HG02884 (cell line): ENCODE data around the gene FAM222B.
"Not testable (repeated sequence)": the region's sequence is repeated elsewhere in the genome, so short reads cannot be mapped to it uniquely, and the experiment has no call there.

Experiments used
- ATAC-seq: cut with Tn5 transposase; IDR thresholded peaks from one replicate; pipeline ENCODE4 v1.9.1; 2021; ENCODE audit warnings: mild to moderate bottlenecking, moderate library complexity; ENCODE audit not compliant: unreplicated experiment

FAM222B gene

DNA sequence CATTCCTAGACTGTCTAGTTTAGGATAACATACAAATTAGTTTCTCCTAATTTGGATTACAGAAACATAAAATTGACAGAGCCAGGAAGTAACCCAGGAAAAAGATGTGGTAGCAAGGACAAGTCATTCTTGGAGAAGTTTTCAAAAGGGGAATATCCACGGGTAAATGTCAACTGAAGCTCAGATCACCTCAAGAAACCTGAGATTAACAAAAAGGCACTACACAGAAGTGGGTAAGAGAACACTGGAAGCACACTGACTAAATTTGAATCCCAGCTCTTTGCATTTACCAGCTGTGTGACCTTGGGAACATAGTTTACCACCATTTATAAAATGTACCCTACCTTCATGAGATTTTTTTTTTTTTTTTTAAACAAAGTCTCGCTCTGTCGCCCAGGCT is 59.4 kb downstream of the FAM222B start:
- ATAC-seq: no peak

DNA sequence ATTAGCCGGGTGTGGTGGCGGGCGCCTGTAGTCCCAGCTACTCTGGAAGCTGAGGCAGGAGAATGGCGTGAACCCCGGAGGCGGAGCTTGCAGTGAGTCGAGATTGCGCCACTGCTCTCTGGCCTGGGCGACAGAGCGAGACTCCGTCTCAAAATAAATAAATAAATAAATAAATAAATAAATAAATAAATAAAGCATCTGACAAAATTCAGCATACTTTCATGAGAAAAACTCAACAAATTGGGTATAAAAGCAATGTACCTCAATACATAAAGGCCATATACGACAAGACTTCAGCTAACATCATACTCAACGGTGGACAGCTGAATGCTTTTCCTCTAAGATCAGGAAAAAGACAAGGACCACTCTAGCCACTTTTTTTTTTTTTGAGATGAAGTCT is 63.0 kb downstream of the FAM222B start:
- not testable (repeated sequence) for ATAC-seq

DNA sequence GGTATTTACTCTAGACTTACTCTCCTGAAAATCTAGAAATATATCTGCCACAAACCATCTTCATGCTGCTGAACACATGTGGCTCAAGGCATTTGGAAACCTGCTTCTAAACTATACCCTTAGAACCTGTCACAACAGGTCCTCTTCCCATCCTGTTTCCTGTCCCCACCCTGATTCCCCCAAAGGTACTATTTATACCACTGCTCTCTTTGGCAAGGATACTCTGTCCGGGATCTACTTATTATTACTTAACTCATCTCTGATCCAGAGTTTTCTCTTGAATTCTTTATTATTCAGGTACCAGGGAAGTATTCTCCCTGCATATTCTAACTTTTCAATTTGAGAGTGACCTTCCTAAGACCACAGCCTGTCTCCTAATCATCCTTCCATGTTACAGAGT is 65.4 kb downstream of the FAM222B start:
- ATAC-seq: no peak

DNA sequence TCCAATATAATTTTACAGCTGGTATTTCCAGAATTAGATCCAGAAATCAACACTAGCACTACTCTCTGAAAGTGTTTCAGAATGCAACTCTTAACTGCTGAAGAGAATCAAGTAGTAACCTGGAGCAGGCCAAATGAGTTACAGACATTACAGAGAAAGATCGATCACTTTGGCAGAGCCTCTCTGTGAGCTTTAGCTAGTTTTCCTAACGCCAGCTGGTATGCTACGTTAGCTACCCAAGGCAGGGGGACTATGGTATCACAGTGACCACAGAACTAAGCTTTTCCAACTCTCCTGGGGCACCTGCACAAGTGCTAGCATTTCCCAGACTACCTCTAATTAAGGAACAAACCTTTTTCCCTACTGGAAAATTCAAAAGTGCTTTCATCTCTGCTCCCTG is 68.4 kb downstream of the FAM222B start:
- ATAC-seq: no peak

DNA sequence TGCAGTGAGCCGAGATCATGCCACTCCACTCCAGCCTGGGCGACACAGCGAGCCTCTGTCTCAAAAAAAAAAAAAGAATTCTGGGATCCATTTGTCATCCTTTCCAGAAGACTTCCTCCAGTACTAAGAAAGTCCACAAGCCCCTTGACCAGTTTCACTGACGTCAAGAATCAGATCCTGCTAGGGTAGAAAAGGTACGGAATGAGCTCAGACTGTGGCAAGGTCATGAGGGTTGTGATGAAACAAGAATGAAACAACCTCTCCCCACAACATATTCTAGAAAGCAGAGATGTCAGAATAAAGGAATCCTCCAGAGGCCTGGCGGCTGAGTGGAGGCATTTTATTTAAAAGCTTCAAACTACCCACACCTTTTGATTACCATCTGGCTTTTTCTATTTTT is 68.9 kb downstream of the FAM222B start:
- ATAC-seq: no peak

DNA sequence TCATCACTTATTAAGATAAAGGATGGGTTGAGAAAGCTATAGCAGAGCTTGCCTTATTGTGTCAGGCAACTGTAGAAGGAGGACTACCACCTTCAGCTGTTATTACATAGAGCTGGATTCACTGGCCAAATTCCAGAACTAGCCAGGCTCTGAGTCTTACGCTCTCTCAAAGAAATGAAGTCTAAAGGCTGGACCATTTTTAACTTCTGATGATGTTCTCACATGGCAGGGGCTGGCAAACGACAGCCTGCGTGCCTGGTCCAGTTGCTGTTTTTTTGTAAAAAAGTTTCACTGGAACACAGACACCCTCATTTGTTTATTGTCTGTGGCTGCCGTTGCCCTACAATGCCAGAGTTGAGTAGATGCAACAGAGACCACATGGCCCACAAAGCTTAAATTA is 77.6 kb downstream of the FAM222B start:
- ATAC-seq: no peak

DNA sequence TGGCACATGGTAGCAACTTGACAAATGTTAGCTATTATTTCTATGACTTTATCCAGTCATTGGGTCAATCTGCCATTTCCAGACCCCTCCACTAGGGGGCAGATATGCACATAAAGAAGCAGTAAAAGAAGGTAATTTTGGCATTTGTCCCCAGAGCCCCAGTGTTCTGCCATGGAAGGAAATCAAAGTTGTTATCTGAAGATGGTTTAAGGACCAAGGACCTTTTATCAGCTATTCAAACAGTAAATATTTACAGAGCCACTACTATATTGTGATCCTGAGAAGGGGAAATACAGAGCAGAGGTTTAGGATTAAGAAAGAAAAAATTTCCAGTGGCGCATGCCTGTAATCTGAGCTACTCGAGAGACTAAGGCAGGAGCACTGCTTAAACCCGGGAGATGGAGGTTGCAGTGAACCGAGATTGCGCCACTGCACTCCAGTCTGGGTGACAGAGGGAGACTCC is 78.8 kb downstream of the FAM222B start:
- ATAC-seq: no peak

DNA sequence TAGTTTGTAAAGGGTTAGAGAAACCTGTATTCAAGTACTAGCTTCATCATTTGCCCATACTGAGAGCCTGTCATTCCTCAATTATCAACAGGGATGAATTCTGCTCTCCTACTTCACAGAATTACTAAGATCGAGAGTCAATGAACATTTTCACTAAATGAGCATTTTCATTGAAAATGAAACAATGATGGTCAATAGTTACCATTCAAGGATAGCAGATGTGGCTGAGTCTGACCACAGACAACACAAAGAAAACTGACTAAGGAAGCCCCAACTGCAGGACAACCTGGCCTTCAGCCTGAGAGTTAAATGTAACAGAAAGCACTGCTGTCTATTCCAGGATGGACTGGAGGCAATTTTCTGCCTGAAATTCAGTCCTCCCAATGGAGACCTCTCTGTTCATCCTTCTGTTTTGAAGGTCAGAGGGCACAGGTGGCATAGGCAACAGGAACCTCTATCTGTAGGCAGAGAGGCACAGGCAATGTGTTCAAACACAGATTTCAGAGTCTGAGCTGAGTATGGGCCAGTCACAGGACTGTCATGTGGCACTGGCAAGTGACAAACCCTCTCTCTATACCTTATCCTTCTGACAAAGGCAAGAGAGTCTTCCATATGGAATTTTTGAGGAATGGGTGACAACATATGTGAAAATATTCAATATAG is 79.3 kb downstream of the FAM222B start:
- no peak for ATAC-seq

DNA sequence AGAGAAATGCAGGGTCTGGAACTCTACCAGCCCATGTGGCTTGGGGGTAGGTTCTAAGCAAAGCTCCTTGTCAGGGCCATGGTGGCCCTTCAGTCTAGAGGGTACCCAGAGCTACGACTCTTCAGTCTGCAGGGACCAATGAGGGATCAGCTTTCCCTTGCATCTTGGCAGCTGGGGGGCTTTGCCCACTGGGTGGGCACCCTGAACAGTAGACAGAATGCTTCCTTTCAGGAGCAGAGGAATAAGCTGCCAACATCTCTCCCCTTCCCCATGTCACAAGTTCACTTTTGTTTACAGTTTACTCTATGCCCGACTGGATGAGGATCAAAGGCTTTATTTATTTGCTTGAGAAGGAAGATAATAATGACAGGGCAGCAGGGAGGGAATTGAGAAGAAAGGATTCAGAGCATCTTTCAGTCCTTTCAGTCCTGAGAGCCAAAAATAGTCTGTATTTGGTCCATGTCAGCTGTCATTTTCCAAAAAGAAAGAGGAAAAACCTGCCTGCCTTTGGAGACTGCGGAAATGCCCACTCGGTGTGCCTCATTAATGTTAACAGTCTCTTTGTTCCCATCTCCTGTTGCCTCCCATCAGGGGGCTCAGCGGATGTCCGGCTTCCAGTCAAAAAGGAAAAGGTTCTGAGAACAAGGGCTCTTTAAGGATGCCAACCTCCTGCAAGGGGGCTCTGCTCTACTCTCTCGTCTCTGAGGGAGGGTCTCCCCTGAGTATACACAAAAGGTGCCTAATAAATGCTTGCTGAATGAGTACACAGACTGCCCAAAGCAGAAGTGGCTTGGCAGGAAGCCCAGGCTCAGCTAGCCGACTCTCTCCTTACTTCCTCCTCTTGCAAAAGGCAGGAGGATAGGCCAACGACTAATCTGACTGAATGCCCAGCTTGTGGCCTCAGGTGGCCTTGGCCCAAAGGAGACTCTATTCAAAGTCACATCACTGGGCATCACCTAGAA is 81.7 kb downstream of the FAM222B start:
- no peak for ATAC-seq

DNA sequence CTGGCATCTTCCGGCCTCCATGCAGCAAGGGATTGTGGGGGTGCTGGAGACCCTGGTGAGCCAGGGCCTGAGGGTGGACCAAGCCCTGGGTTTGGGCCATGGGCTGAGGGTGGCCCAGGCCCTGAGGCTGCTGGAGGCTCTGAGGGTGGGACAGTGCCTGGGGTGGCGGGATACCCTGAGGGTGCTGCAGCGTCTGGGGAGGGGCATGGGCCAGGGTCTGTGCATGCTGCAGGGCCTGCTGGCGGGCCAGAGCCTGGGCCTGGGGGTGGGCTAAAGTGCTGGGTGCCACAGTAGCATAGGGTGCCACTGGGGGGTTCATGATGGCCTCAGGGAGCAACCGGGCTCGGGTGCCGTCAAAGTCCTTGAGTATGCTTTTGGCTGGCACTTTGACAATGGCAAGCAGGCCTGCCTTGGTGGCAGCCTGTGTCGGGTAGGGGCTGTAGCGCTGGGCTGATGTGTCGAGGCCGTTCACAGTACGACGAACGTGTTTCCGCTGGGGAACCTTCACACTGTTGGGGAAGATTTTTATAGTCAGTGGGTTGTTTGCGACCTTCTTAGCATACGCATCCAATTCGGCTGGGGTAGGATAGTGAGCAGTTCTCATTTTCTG is 83.2 kb downstream of the FAM222B start:
- ATAC-seq: no peak

DNA sequence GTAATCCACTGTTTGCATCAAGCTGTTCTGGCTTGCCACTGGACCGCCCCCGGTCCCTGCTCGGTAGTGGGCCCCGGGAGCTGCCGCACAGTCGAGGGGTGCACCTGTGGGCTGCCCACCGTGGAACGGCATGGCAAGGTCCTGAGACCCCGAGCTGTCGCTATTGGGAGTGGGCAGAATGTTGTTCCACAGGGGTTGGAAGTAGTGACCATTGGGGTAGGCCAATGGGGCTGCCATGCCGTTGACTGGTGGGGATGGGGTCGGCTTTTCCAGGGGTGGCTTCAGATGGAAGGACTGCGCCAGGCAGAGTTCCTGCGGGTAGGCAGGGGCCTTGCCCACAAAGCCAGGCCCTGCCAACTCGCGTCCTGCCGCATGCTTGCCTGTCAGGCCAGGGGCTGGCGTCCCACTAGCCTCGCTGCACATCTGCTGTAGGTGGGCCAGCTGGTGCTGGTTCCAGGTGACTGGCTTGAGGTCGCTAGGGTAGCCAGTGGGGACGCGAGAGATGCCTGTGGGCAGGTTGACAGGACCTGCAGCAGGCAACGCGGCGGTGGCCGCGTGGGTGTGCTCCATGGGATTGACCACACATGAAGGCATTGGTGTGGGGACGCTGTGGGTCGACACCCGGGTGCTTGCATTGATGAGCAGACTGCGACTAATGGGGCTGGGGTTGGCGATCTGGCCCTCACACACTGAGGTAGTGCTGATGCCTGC is 84.0 kb downstream of the FAM222B start:
- ATAC-seq: no peak

DNA sequence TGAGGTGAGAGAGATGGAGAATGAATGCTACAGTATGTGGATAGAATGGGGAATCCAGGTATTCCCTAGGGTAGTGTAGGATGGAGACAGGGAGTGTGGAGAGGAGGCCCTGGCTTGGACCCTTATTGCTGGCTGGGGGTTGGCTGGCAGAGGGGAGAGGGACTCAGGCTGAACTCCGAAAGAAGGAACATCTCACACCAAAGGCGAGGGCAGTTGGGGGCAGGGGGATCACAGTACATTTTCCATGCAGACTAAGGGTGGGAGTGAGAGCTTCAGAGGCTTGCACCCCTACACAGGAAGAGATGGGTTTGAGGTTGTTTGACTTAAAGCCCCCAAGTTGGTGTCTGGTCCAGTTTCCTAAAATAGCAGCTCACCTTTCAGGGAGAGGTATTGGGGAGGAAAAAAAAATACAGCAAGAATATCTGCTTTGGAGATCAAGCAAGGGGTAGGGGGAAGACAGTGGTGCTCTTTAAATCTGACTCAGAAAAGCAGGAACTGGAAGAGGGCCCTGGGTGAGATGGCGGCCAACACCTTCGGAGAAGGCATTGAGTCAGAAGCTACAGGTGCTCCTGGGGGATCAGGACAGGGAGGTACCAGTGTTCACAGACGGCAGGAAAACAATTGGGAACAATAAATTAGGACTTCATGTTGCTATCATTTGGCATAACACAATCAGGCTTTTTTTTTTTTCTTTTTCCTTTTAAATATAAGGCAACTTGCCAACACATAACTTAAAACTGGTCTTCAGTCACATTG is 86.4 kb downstream of the FAM222B start:
- no peak for ATAC-seq

DNA sequence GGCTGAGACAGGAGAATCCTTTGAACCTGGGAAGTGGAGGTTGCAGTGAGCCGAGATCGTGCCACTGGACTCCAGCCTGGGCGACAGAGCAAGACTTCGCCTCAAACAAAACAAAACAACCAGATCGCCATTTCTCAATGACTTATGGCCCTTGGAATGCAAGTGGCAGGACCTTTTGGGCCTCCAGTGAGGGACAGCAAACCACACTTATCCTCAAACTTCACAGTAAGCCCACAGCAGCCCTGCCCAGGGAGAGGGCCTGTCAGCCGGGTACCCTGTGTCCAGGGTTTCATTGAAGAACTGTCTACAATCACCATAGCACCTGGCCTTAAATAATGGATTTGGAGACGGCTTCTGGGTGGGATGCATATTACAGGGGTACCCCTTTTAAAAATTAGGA is 87.1 kb downstream of the FAM222B start:
- ATAC-seq: no peak

DNA sequence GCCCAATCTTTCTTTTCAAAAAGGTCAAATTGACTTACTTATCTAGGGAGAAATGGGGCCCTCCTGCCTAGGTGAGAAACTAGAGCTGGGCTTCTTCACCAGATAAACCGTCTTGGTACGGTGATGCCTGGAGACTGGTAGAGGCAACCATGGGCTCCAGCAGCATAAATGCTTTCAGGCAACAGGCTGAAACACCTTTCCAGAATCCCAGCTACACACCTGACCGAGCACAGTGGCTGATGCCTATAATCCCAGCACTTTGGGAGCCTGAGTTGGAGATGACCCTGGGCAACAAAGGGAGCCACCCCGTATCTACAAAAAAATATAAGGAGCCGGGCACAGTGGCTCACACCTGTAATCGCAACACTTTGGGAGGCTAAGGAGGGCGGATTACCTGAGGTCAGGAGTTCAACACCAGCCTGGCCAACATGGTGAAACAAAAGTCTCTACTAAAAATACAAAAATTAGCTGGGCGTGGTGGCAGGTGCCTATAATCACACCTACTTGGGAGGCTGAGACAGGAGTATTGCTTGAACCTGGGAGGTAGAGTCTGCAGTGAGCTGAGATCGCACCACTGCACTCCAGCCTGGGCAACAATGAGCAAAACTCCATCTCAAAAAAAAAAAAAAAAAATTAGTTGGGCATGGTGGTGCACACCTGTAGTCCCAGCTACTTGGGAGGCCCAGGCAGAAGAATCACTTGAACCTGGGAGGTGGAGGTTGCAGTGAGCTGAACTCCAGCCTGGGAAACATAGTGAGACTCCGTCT is 90.8 kb downstream of the FAM222B start:
- no peak for ATAC-seq

DNA sequence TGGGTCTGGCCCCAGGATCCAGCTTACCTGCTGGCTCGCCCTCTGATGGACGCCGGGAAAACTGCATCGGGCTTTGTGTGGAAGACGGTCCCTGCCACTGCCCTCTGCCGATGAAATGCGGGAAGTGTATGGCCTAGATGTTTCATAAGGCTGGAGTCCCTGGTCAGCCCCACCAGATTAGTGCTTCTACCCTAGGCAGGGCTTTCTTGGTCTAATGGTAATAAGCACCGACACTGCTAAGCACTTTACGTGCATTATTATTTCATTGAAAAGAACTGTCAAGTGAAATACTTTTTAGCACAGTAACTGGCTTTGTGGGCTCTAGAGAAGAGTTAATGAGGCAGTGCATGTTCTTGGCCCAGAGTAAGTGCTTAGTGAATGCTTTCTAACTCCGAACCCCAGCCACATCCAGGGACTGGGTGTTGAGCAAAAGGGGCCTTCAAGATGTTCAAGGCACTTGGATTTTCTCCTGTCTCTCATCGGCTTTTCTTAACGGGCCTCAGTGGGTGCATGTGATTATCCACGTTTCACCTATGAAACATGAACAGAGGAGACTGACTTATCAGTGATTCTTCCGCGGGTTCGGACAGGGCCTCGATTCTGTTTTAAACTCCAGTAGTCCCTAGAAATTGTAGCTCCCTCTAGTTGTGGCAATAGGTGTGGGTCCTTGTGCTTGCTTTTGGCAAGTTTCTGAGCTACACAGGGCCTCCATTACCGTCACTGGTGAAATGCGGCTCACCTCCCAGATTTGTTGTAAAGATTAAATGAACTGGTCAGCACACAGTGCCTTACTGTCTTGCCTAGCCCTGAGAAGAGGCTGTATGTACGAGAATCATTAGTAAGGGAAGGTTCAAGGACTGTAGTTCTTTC is 92.2 kb downstream of the FAM222B start:
- no peak for ATAC-seq

DNA sequence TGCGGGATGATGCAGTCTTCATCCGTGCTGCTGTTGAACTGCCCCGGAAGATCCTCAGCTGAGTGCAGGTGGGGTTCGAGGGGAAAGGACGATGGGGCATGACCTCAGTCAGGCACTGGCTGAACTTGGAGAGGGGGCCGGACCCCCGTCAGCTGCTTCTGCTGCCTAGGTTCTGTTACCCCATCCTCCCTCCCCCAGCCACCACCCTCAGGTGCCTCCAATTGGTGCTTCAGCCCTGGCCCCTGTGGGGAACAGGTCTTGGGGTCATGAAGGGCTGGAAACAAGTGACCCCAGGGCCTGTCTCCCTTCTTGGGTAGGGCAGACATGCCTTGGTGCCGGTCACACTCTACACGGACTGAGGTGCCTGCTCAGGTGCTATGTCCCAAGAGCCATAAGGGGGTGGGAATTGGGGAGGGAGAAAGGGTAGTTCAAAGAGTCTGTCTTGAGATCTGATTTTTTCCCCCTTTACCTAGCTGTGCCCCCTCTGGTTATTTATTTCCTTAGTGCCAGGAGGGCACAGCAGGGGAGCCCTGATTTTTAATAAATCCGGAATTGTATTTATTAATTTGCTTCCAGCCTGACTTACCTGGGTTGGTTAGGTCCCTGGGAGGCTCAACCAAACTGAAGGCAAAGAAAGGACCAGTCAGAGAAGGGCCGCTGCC is 92.9 kb downstream of the FAM222B start:
- no peak for ATAC-seq

DNA sequence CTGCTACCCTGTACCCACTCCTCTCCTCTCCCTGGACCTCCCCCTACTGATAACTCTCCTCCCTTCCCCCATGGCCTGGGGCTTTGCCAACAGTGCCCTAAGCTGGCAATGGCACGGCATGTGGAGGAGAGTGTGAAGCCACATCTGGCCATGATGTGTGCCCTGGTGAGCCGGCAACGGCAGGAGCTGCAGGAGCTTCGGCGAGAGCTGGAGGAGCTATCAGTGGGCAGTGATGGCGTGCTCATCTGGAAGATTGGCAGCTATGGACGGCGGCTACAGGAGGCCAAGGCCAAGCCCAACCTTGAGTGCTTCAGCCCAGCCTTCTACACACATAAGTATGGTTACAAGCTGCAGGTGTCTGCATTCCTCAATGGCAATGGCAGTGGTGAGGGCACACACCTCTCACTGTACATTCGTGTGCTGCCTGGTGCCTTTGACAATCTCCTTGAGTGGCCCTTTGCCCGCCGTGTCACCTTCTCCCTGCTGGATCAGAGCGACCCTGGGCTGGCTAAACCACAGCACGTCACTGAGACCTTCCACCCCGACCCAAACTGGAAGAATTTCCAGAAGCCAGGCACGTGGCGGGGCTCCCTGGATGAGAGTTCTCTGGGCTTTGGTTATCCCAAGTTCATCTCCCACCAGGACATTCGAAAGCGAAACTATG is 93.6 kb downstream of the FAM222B start:
- ATAC-seq: no peak
